Measurements from ENCODE around the gene TMEM167B. TPM values are rescaled to one million over a fixed set of nuclear protein-coding genes. Genes with fewer than 3 reads are reported as not detected.

The TMEM167B gene
- total RNA-seq, 1 experiment from 2014 or later: 21.8 TPM

DNA sequence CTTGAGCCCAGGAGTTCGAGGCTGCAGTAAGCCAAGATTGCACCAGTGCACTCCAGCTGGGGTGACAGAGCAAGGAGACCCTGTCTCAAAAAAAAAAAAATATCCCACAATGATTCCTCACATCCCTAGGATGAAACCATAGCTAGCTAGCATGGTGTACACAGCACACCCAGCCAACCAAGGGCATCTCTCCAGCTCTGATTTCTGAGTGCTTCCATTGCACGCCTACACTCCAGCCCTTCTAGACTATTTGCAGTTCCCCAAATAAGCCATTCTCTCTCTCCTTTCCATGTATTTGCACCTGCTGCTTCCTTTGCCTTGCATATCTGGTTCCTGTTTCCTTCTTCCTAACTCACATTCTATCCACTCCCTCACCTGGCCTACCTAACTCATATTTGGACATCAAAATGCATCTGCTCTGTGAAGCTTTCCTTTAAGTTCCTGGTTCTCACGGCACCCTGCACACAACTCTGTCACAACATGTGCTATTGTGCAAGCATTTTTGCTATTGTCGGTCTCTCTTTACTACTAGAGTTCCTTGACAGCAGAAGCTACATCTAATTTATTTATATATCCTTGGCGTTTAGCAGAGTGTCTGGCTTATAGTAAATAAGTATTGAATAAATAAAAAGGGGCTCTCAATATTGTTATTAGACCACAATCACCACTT is 21.0 kb downstream of the TMEM167B start:
- no peaks in the 10 kb centered on the region for H3K27me3 ChIP-seq (replicated peaks; ENCODE audit: control insufficient read depth, insufficient read depth, low read length)
- H3K4me3 ChIP-seq (ENCODE audit: low read depth, low read length): no peak overlapping the region
- no peaks in the 10 kb centered on the region for H3K27me3 Mint-ChIP-seq (ENCODE audit: insufficient read depth, unreplicated experiment)
- POLR2A ChIA-PET: no interaction called here
- peaks cover 9% of the 10 kb centered on the region for H3K36me3 Mint-ChIP-seq (ENCODE audit: insufficient read depth, unreplicated experiment)
- no peaks in the 10 kb centered on the region for H3K36me3 ChIP-seq (ENCODE audit: control insufficient read depth, insufficient read depth, low read length)
- H3K9me3 ChIP-seq: no peaks in the 10 kb centered on the region
- no peak overlapping the region for H3K4me3 Mint-ChIP-seq (ENCODE audit: unreplicated experiment)
- no peaks in the 10 kb centered on the region; the same call in 1 of the 2 replicates for H3K4me1 ChIP-seq
- TF ChIP-seq, protein P1, sequence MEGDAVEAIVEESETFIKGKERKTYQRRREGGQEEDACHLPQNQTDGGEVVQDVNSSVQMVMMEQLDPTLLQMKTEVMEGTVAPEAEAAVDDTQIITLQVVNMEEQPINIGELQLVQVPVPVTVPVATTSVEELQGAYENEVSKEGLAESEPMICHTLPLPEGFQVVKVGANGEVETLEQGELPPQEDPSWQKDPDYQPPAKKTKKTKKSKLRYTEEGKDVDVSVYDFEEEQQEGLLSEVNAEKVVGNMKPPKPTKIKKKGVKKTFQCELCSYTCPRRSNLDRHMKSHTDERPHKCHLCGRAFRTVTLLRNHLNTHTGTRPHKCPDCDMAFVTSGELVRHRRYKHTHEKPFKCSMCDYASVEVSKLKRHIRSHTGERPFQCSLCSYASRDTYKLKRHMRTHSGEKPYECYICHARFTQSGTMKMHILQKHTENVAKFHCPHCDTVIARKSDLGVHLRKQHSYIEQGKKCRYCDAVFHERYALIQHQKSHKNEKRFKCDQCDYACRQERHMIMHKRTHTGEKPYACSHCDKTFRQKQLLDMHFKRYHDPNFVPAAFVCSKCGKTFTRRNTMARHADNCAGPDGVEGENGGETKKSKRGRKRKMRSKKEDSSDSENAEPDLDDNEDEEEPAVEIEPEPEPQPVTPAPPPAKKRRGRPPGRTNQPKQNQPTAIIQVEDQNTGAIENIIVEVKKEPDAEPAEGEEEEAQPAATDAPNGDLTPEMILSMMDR (IDR thresholded peaks at IDR 0.05; ENCODE audit: insufficient read depth in 1 of 2, low read depth in 1 of 2, low read length in 1 of 2, severe bottlenecking in 1 of 2, unreplicated experiment in 1 of 2): no peak
- H3K4me1 Mint-ChIP-seq (ENCODE audit: low read depth, unreplicated experiment): no peaks in the 10 kb centered on the region
- no peaks in the 10 kb centered on the region for H3K9me3 Mint-ChIP-seq (ENCODE audit: unreplicated experiment)
- CTCF ChIA-PET: interaction anchor here (0.6 to 2.4 kb wide), 5 partner anchors 11 to 496 kb away, joined by 3 to 10 read pairs (median 7); no protein-coding TSS in a partner anchor
- BruUV-seq (replicated peaks): no TSS peak
- intact Hi-C loops (cut with micrococcal nuclease; ENCODE audit: unreplicated experiment): loop anchor here (1.0 to 2.0 kb wide), 4 partner anchors 22 to 82 kb away; no protein-coding TSS in a partner anchor
- H3K27ac Mint-ChIP-seq (ENCODE audit: unreplicated experiment): peak overlapping the region; percentile 16
- no peak for DNase-seq

DNA sequence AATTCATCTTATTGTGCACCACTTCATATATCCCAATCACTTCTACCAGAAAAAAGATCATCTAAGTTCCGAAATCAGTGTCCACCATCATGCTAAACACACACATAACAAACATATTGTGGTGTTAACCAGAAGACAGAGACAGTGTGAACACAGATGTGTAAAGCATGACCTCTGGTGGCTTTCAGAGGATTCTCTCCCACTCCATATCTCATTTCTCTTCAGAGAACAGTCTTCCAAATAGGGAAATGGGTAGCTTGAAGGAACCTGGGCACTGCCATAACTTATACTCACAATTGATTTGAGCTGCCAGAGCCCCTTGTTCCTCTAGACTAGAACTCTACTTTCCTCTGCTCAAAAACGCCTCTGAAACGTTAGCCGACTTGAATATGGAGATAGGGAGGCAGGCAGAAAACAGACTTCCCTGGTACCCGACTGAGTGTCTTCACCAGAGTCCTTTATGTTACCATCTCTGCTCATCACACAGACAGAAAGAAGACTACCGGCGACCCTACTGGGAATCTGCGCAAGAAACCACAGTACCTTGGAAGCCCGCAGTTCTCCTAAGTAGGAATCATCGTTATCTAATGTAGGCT is 21.6 kb downstream of the TMEM167B start:
- Histone ChIP-seq H3K4me3 (ENCODE audit: low read depth, low read length) (no peak overlapping the region), H3K27me3 (replicated peaks; ENCODE audit: control insufficient read depth, insufficient read depth, low read length) (no peaks in the 10 kb centered on the region), H3K4me1 (no peaks in the 10 kb centered on the region; the same call in 1 of the 2 replicates), H3K9me3 (no peaks in the 10 kb centered on the region), H3K36me3 (ENCODE audit: control insufficient read depth, insufficient read depth, low read length) (no peaks in the 10 kb centered on the region)
- Mint-ChIP-seq H3K27ac (ENCODE audit: unreplicated experiment) (peak overlapping the region; percentile 16), H3K4me1 (ENCODE audit: low read depth, unreplicated experiment) (no peaks in the 10 kb centered on the region), H3K36me3 (ENCODE audit: insufficient read depth, unreplicated experiment) (peaks cover 9% of the 10 kb centered on the region), H3K9me3 (ENCODE audit: unreplicated experiment) (no peaks in the 10 kb centered on the region), H3K4me3 (ENCODE audit: unreplicated experiment) (no peak overlapping the region), H3K27me3 (ENCODE audit: insufficient read depth, unreplicated experiment) (no peaks in the 10 kb centered on the region)
- ChIA-PET POLR2A (no interaction called here), CTCF (interaction anchor here (0.6 to 2.4 kb wide), 8 partner anchors 12 to 496 kb away, joined by 3 to 10 read pairs (median 6); no protein-coding TSS in a partner anchor)
- DNase-seq: no peak
- TF ChIP-seq, protein P1 (IDR thresholded peaks at IDR 0.05; ENCODE audit: insufficient read depth in 1 of 2, low read depth in 1 of 2, low read length in 1 of 2, severe bottlenecking in 1 of 2, unreplicated experiment in 1 of 2): peak in 1 of 2 experiments; percentile 31
- intact Hi-C loops (cut with micrococcal nuclease; ENCODE audit: unreplicated experiment): loop anchor here (1.0 to 2.0 kb wide), 4 partner anchors 23 to 81 kb away; no protein-coding TSS in a partner anchor
- no TSS peak for BruUV-seq (replicated peaks)

DNA sequence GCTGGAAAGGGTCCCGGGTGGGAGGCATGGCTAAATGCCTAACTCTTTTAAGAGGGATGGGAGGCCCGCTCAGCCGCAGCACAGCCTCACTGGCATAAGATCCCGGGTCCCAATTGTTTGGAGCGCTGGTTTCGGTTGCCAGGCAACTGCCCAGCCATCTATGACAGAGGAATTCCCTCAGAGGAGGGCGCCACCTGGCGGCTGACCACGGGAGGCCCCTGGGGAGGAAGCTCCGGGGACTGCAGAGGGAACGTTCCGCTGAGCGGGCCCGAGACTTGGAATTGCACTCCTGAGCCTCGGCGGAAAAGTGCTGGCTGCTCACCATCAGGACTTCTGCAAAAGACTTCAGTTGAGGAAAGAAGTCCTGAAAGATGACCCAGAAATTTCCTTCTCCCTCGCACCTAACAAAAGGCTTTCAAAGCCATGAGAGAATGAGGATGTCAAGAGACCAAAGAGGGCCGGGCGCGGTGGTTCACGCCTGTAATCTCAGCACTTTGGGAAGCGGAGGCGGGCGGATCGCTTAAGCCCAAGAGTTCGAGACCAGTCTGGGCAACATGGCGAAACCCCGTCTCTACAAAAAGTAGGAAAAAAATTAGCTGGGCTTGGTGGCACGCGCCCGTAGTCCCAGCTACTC is 22.2 kb downstream of the TMEM167B start:
- no peaks in the 10 kb centered on the region for H3K9me3 Mint-ChIP-seq (ENCODE audit: unreplicated experiment)
- CTCF ChIA-PET: interaction anchor here (0.7 to 2.4 kb wide), 5 partner anchors 13 to 83 kb away, joined by 3 to 10 read pairs (median 6); no protein-coding TSS in a partner anchor
- H3K27me3 Mint-ChIP-seq (ENCODE audit: insufficient read depth, unreplicated experiment): no peaks in the 10 kb centered on the region
- no peaks in the 10 kb centered on the region for H3K9me3 ChIP-seq
- no peaks in the 10 kb centered on the region for H3K27me3 ChIP-seq (replicated peaks; ENCODE audit: control insufficient read depth, insufficient read depth, low read length)
- peak overlapping the region; percentile 16 for H3K27ac Mint-ChIP-seq (ENCODE audit: unreplicated experiment)
- peak overlapping the region; percentile 39 for H3K4me3 Mint-ChIP-seq (ENCODE audit: unreplicated experiment)
- intact Hi-C loops (cut with micrococcal nuclease; ENCODE audit: unreplicated experiment): loop anchor here (1.0 to 2.0 kb wide), 4 partner anchors 23 to 81 kb away; no protein-coding TSS in a partner anchor
- no peak overlapping the region for H3K4me3 ChIP-seq (ENCODE audit: low read depth, low read length)
- H3K4me1 ChIP-seq: no peaks in the 10 kb centered on the region; the same call in 1 of the 2 replicates
- H3K36me3 Mint-ChIP-seq (ENCODE audit: insufficient read depth, unreplicated experiment): peaks cover 9% of the 10 kb centered on the region
- peak; percentile 81 to 88 for DNase-seq
- no peaks in the 10 kb centered on the region for H3K4me1 Mint-ChIP-seq (ENCODE audit: low read depth, unreplicated experiment)
- no TSS peak for BruUV-seq (replicated peaks)
- POLR2A ChIA-PET: no interaction called here
- TF ChIP-seq, protein P1 (IDR thresholded peaks at IDR 0.05; ENCODE audit: insufficient read depth in 1 of 2, low read depth in 1 of 2, low read length in 1 of 2, severe bottlenecking in 1 of 2, unreplicated experiment in 1 of 2): peak; percentile 61 to 76
- H3K36me3 ChIP-seq (ENCODE audit: control insufficient read depth, insufficient read depth, low read length): no peaks in the 10 kb centered on the region
